IMR-90 (cell line): ENCODE data around the gene LTBP4. TPM values are rescaled to one million over a fixed set of nuclear protein-coding genes. Genes with fewer than 3 reads are reported as not detected.
A peak's percentile ranks its signal among the peaks of the same experiment; 100 is the strongest.

Experiments used
- ATAC-seq: fragments of 200-7000 bp; cut with Tn5 transposase; 2 replicates; pipeline ENCODE4 v1.9.1; 2020; ENCODE audit warnings: low read depth, mild to moderate bottlenecking, moderate library complexity
- BruUV-seq: library from RNA; stranded (reverse); fragments of 400-500 nt; replicated peaks from 2 replicates; lab custom pipeline; 2021; lab: Mats Ljungman, UMichigan
- CTCF ChIA-PET: fragments of 300-600 bp; formaldehyde crosslinking; extraction: SDS; loops from one replicate; lab custom pipeline; 2021; ENCODE audit warnings: antibody characterized with exemption; lab: Yijun Ruan, JAX
- POLR2A ChIA-PET: fragments of 300-600 bp; sonication (Branson Sonifier 250); formaldehyde crosslinking; loops from one replicate; lab custom pipeline; 2022; ENCODE audit warnings: antibody characterized with exemption; ENCODE audit not compliant: unreplicated experiment; lab: Charles Lee
- DNase-seq: peaks from one replicate; pipeline ENCODE4 v3.0.0; 2013
- H2AFZ ChIP-seq: replicated peaks from 2 replicates; pipeline ENCODE3; 2013; ENCODE audit warnings: low read length, mild to moderate bottlenecking; ENCODE audit not compliant: poor library complexity
- H2AK5ac ChIP-seq: 2 replicates; pipeline ENCODE4 v1.6.1; 2013; ENCODE audit warnings: low read depth, low read length, inconsistent platforms
- H2AK9ac ChIP-seq: replicated peaks from 2 replicates; pipeline ENCODE3; 2013; ENCODE audit warnings: mild to moderate bottlenecking, low read depth, low read length, moderate library complexity; ENCODE audit not compliant: poor library complexity
- H2BK120ac ChIP-seq: 2 replicates; pipeline ENCODE4 v1.6.1; 2013; ENCODE audit warnings: low read depth, low read length, inconsistent platforms
- H2BK15ac ChIP-seq: 3 replicates; pipeline ENCODE4 v1.6.1; 2013; ENCODE audit warnings: low read depth, low read length, inconsistent platforms
- H2BK20ac ChIP-seq: 2 replicates; pipeline ENCODE4 v1.6.1; 2013; ENCODE audit warnings: low read depth, mild to moderate bottlenecking, inconsistent platforms, low read length, moderate library complexity
- H2BK5ac ChIP-seq: 2 replicates; pipeline ENCODE4 v1.6.1; 2013; ENCODE audit warnings: mild to moderate bottlenecking, low read depth, low read length, inconsistent platforms; ENCODE audit not compliant: poor library complexity, severe bottlenecking
- H3K14ac ChIP-seq: replicated peaks from 2 replicates; pipeline ENCODE4 v1.6.1; 2013; ENCODE audit warnings: low read depth, low read length, inconsistent platforms
- H3K18ac ChIP-seq: 2 replicates; pipeline ENCODE4 v1.6.1; 2013; ENCODE audit warnings: low read depth, low read length, control low read depth
- H3K23ac ChIP-seq: 2 replicates; pipeline ENCODE4 v1.6.1; 2013; ENCODE audit warnings: low read depth, low read length, inconsistent platforms
- H3K27ac ChIP-seq: 2 replicates; pipeline ENCODE4 v1.5.1; 2013; ENCODE audit warnings: mild to moderate bottlenecking, control low read depth, low read length; ENCODE audit not compliant: insufficient read depth
- H3K27me3 ChIP-seq: 2 replicates; pipeline ENCODE4 v1.6.1; 2013; ENCODE audit warnings: low read length; ENCODE audit not compliant: control insufficient read depth, insufficient read depth
- H3K36me3 ChIP-seq: 2 replicates; pipeline ENCODE4 v1.6.1; 2013; ENCODE audit warnings: low read length, mixed read lengths; ENCODE audit not compliant: control insufficient read depth, insufficient read depth
- H3K4ac ChIP-seq: 2 replicates; pipeline ENCODE4 v1.6.1; 2013; ENCODE audit warnings: low read depth, low read length, inconsistent platforms
- H3K4me1 ChIP-seq: 2 replicates; pipeline ENCODE4 v1.6.1; 2013; ENCODE audit warnings: low read length, mixed read lengths; ENCODE audit not compliant: control insufficient read depth, insufficient read depth
- H3K4me2 ChIP-seq: 2 replicates; pipeline ENCODE4 v1.6.1; 2013; ENCODE audit warnings: low read depth, mild to moderate bottlenecking, control low read depth, low read length, moderate library complexity
- H3K4me3 ChIP-seq: 2 replicates; pipeline ENCODE4 v1.5.1; 2013; ENCODE audit warnings: low read depth, mild to moderate bottlenecking, control low read depth, low read length, moderate library complexity; ENCODE audit not compliant: insufficient read depth
- H3K56ac ChIP-seq: 2 replicates; pipeline ENCODE4 v1.6.1; 2013; ENCODE audit warnings: low read length, inconsistent platforms; ENCODE audit not compliant: insufficient read depth; ENCODE audit errors: extremely low read depth
- H3K79me1 ChIP-seq, 2 experiments: 2 replicates each; pipeline ENCODE4 v1.6.1; 2013; ENCODE audit warnings: low read length in 2 of 2, inconsistent platforms in 1 of 2, low read depth in 1 of 2
- H3K9ac ChIP-seq: 2 replicates; pipeline ENCODE4 v1.6.1; 2013; ENCODE audit warnings: low read depth, low read length, control low read depth
- H3K9me1 ChIP-seq: 2 replicates; pipeline ENCODE4 v1.6.1; 2013; ENCODE audit warnings: low read length, inconsistent platforms; ENCODE audit not compliant: insufficient read depth
- H3K9me3 ChIP-seq: 2 replicates; pipeline ENCODE4 v1.6.1; 2013; ENCODE audit warnings: low read length; ENCODE audit not compliant: control insufficient read depth, insufficient read depth
- H4K20me1 ChIP-seq: 2 replicates; pipeline ENCODE4 v1.6.1; 2013; ENCODE audit warnings: low read length, inconsistent platforms; ENCODE audit not compliant: insufficient read depth
- H4K5ac ChIP-seq: 2 replicates; pipeline ENCODE4 v1.6.1; 2013; ENCODE audit warnings: mild to moderate bottlenecking, low read depth, low read length, control low read depth
- H4K8ac ChIP-seq, 2 experiments: 2 replicates each; pipeline ENCODE4 v1.6.1; 2013; ENCODE audit warnings: low read depth in 2 of 2, low read length in 2 of 2, control low read depth in 1 of 2, inconsistent platforms in 1 of 2
- H4K91ac ChIP-seq: 2 replicates; pipeline ENCODE4 v1.6.1; 2013; ENCODE audit warnings: low read depth, low read length, inconsistent platforms; ENCODE audit not compliant: insufficient read depth
- BHLHE40 ChIP-seq: fragments of 150-350 bp; IDR thresholded peaks from 2 replicates; pipeline ENCODE4 v1.6.1; 2016; ENCODE audit warnings: mild to moderate bottlenecking, low read depth, low read length
- CEBPB ChIP-seq: IDR thresholded peaks from 2 replicates; pipeline ENCODE4 v1.6.1; 2012; ENCODE audit warnings: low read depth, low read length, improper control_type of control experiment
- CHD1 ChIP-seq: IDR thresholded peaks from 2 replicates; pipeline ENCODE4 v1.6.1; 2012; ENCODE audit warnings: low read depth, low read length, improper control_type of control experiment
- MAFK ChIP-seq: IDR thresholded peaks from 2 replicates; pipeline ENCODE4 v1.6.1; 2012; ENCODE audit warnings: low read depth, low read length, improper control_type of control experiment
- RCOR1 ChIP-seq: IDR thresholded peaks from 2 replicates; pipeline ENCODE4 v1.6.1; 2012; ENCODE audit warnings: mild to moderate bottlenecking, low read length, improper control_type of control experiment; ENCODE audit not compliant: insufficient replicate concordance
- RFX5 ChIP-seq: IDR thresholded peaks from 2 replicates; pipeline ENCODE4 v1.8.0; 2012; ENCODE audit warnings: low read depth, mild to moderate bottlenecking, low read length, moderate library complexity
- WGBS, 2 experiments: methylation state at CpG; one replicate each; pipeline versions ENCODE4 v1.1.5 to v1.1.7; 2013; ENCODE audit warnings: missing lambda C conversion rate in 2 of 2; ENCODE audit not compliant: insufficient read length in 1 of 2; ENCODE audit errors: extremely low coverage in 2 of 2; 5-methylcytosine and 5-hydroxymethylcytosine counted together
- dilution Hi-C: fragments of 300-500 bp; cut with HindIII; formaldehyde crosslinking; loops from one replicate; pipeline ENCODE4 v1.14.3; 2018; ENCODE audit warnings: low sequenced_read_pairs; ENCODE audit not compliant: unreplicated experiment
- in situ Hi-C: fragments of 300-500 bp; cut with MboI; formaldehyde crosslinking; loops from 3 replicates; pipeline ENCODE4 v1.14.3; 2019; ENCODE audit warnings: low sequenced_read_pairs, inconsistent platforms, mixed read lengths
- intact Hi-C: fragments of 100-400 bp; cut with micrococcal nuclease; formaldehyde crosslinking; loops from 2 replicates; pipeline ENCODE4 v1.10.0; 2022
- polyA plus RNA-seq, 3 experiments: library from polyadenylated mRNA; depleted of rRNA; stranded (reverse); fragments of >200 nt; gene quantifications; 2 replicates each; pipeline ENCODE4 v1.2.3, GENCODE V29; 2012; ENCODE audit warnings: low replicate concordance in 1 of 3
- total RNA-seq: library from RNA; depleted of rRNA; stranded (reverse); fragments of >200 nt; gene quantifications from 2 replicates; pipeline ENCODE4 v1.2.3, GENCODE V29; 2012
- TF ChIP-seq, protein P1 (sequence below): fragments of 150-350 bp; IDR thresholded peaks from 2 replicates; pipeline ENCODE4 v1.6.1; 2016; ENCODE audit warnings: low read depth, mild to moderate bottlenecking, low read length, moderate library complexity, borderline replicate concordance

LTBP4 gene
- total and polyA plus RNA-seq, 2 of the 4 experiments (the other 2 are of a cell fraction), result 14.7 to 70.3 TPM

DNA sequence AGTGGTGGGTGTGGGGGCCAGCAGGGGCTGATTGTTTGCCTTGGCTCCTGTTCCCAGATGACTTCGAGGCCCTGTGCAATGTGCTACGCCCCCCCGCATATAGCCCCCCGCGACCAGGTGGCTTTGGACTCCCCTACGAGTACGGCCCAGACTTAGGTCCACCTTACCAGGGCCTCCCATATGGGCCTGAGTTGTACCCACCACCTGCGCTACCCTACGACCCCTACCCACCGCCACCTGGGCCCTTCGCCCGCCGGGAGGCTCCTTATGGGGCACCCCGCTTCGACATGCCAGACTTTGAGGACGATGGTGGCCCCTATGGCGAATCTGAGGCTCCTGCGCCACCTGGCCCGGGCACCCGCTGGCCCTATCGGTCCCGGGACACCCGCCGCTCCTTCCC, 25.7 kb downstream of the LTBP4 start:
- Histone ChIP-seq H3K18ac (no peak overlapping the region), H4K8ac (no peak overlapping the region), H2BK120ac (no peak overlapping the region), H3K4ac (no peak overlapping the region), H3K9me3 (no peaks in the 10 kb centered on the region), H2BK20ac (no peak overlapping the region), H3K4me3 (no peak overlapping the region), H3K79me1 (peaks cover 0 to 7% of the 10 kb centered on the region in 2 experiments; a peak in 1 of 4 replicates), H3K56ac (no peak overlapping the region), H3K4me1 (peaks cover 8% of the 10 kb centered on the region; the same call in 1 of the 2 replicates), H4K5ac (no peak overlapping the region), H3K27me3 (no peaks in the 10 kb centered on the region), H2AK5ac (no peak overlapping the region), H3K23ac (no peak overlapping the region), H2AK9ac (no peak overlapping the region), H3K9me1 (peaks cover 16% of the 10 kb centered on the region), H4K20me1 (peaks cover 7% of the 10 kb centered on the region; the same call in 1 of the 2 replicates), H3K14ac (no peak overlapping the region), H4K91ac (no peak overlapping the region), H2BK15ac (no peak overlapping the region), H2AFZ (no peak overlapping the region), H3K9ac (no peak overlapping the region), H2BK5ac (no peak overlapping the region), H3K27ac (no peak overlapping the region), H3K36me3 (peaks cover 70% of the 10 kb centered on the region), H3K4me2 (no peak overlapping the region)
- ChIA-PET CTCF (no interaction called here), POLR2A (no interaction called here)
- DNase-seq, result no peak
- dilution Hi-C loops (no loop called here), in situ Hi-C loops (no loop called here), intact Hi-C loops (no loop called here)
- TSS peak; percentile 37 for BruUV-seq
- no peak for ATAC-seq
- 82% methylated on average over 2 of the region's 24 CpGs; no CpG with 5 or more reads in 1 of the 2 experiments for WGBS, 2 experiments
- TF ChIP-seq MAFK, result no peak
- TF ChIP-seq CEBPB, result no peak
- TF ChIP-seq BHLHE40, result no peak
- TF ChIP-seq RCOR1, result no peak
- no peak for TF ChIP-seq RFX5
- TF ChIP-seq CHD1, result no peak
- TF ChIP-seq, protein P1, sequence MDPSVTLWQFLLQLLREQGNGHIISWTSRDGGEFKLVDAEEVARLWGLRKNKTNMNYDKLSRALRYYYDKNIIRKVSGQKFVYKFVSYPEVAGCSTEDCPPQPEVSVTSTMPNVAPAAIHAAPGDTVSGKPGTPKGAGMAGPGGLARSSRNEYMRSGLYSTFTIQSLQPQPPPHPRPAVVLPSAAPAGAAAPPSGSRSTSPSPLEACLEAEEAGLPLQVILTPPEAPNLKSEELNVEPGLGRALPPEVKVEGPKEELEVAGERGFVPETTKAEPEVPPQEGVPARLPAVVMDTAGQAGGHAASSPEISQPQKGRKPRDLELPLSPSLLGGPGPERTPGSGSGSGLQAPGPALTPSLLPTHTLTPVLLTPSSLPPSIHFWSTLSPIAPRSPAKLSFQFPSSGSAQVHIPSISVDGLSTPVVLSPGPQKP, result no peak
